Neural progenitor cell (in vitro differentiated cells): Measurements from ENCODE around the gene WDR74.

Experiments
- EZH2 ChIP-seq: fragments of 200-600 bp; sonication (generic); IDR thresholded peaks from 2 replicates; pipeline ENCODE4 v1.6.1; 2017; ENCODE audit warnings: antibody characterized with exemption, mild to moderate bottlenecking, moderate library complexity
- TF ChIP-seq, protein P1 (sequence below): fragments of 200-600 bp; sonication (generic); IDR thresholded peaks from 2 replicates; pipeline ENCODE4 v1.5.1; 2017; ENCODE audit warnings: antibody characterized with exemption, mild to moderate bottlenecking

DNA sequence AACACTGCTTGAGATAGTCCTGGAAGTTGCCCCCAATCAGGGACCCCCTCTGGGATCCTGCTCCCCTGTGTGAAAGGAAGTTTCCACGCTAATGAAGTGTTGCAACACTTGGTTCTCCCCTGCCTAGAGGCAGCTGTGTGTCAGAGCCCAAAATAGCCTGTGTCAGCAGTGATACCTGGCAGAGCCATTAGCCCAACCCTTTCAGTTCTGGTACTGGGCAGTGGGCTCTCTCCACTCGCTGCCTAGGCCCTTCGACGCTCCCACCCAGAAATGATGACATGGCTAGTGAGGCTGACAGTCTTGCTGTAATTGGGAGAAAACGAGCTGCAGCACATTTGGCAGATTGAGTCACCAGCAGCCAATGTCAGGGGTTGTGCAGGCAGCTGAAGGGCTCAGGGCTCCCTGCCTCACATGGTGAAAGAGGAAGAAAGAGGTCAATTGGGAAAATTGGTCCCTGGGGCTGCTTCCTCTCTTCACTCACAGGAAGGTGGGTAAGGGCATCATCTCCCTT is 32.7 kb downstream of the WDR74 start:
- TF ChIP-seq, protein P1, sequence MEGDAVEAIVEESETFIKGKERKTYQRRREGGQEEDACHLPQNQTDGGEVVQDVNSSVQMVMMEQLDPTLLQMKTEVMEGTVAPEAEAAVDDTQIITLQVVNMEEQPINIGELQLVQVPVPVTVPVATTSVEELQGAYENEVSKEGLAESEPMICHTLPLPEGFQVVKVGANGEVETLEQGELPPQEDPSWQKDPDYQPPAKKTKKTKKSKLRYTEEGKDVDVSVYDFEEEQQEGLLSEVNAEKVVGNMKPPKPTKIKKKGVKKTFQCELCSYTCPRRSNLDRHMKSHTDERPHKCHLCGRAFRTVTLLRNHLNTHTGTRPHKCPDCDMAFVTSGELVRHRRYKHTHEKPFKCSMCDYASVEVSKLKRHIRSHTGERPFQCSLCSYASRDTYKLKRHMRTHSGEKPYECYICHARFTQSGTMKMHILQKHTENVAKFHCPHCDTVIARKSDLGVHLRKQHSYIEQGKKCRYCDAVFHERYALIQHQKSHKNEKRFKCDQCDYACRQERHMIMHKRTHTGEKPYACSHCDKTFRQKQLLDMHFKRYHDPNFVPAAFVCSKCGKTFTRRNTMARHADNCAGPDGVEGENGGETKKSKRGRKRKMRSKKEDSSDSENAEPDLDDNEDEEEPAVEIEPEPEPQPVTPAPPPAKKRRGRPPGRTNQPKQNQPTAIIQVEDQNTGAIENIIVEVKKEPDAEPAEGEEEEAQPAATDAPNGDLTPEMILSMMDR: no peak
- TF ChIP-seq EZH2: no peak
